ENCODE results near the gene PTPN22. TPM values are rescaled to one million over a fixed set of nuclear protein-coding genes. Genes with fewer than 3 reads are reported as not detected.

The PTPN22 gene
- total RNA-seq, 2 experiments from 2014 or later = 54.0 to 56.0 TPM

DNA sequence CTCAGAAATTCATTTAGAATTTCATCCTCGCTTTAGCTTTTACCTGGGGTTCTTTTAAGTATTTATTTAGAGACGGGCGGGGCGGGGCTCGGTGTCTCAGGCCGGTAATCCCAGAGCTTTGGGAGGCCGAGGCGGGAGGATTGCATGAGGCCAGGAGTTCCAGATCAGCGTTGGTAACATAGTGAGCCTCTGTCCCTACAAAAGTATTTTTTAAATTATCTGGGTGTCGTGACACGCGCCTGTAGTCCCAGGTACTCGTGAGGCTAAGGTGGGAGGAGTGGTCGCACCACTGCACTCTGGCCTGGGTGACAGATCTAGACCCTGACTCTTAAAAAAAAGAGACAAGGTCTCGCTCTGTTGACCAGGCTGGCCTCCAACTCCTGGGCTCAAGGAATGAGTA is 58.3 kb downstream of the PTPN22 start:
- CTCF ChIA-PET = interaction anchor here (1.8 kb wide), 1 partner anchor 22 kb away, joined by 6 read pairs; no protein-coding TSS in a partner anchor
- H3K36me3 Mint-ChIP-seq (ENCODE audit: low read depth) = peaks cover 20% of the 10 kb centered on the region
- intact Hi-C loops (cut with micrococcal nuclease) = loop anchor here (2.0 kb wide), 1 partner anchor 54 kb away; the partner anchor contains the start of gene PHTF1

DNA sequence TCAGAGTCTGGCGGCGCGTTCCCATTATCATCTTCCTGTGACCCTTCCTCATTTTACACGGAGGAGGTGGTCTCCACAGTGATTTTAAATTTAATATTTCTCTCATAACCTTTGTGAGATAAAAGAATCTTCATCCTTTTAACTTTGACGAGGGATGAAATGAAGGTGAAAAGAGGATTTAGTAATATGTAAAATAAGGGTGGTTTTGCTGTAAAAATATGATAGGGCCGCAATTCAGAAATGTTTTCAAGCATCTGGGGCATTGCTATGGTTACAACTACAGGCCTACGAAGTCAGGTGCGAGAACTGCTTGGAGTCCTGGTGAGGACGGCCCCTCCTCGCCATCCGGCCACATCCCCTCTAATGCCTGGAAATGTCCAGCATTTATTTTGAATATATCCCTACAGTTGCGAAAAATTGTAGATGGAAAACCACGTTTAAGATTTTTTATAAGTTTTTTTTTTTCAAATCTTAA is 58.8 kb downstream of the PTPN22 start:
- intact Hi-C loops (cut with micrococcal nuclease) = loop anchor here (2.0 kb wide), 1 partner anchor 54 kb away; the partner anchor contains the start of gene PHTF1
- ATAC-seq (peak; percentile 14), DNase-seq (peak; percentile 43)
- peaks cover 32% of the 10 kb centered on the region for H3K4me1 Mint-ChIP-seq (ENCODE audit: low read depth)
- TF ChIP-seq, protein P1, sequence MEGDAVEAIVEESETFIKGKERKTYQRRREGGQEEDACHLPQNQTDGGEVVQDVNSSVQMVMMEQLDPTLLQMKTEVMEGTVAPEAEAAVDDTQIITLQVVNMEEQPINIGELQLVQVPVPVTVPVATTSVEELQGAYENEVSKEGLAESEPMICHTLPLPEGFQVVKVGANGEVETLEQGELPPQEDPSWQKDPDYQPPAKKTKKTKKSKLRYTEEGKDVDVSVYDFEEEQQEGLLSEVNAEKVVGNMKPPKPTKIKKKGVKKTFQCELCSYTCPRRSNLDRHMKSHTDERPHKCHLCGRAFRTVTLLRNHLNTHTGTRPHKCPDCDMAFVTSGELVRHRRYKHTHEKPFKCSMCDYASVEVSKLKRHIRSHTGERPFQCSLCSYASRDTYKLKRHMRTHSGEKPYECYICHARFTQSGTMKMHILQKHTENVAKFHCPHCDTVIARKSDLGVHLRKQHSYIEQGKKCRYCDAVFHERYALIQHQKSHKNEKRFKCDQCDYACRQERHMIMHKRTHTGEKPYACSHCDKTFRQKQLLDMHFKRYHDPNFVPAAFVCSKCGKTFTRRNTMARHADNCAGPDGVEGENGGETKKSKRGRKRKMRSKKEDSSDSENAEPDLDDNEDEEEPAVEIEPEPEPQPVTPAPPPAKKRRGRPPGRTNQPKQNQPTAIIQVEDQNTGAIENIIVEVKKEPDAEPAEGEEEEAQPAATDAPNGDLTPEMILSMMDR (IDR thresholded peaks at IDR 0.05) = no peak
- peak overlapping the region; percentile 97 for H3K27ac Mint-ChIP-seq
- H3K4me3 Mint-ChIP-seq = peak overlapping the region; percentile 96
- no peaks in the 10 kb centered on the region for H3K9me3 Mint-ChIP-seq
- POLR2A ChIA-PET = interaction anchor here (1.2 to 2.3 kb wide), 5 partner anchors 27 to 136 kb away, joined by 3 to 10 read pairs (median 7); partner anchors contain the start of gene HIPK1
- CTCF ChIA-PET = interaction anchor here (0.7 to 1.8 kb wide), 3 partner anchors 14 to 53 kb away, joined by 3 to 9 read pairs (median 6); partner anchors contain the start of gene PHTF1
- peaks cover 18% of the 10 kb centered on the region for H3K36me3 Mint-ChIP-seq (ENCODE audit: low read depth)
- no peaks in the 10 kb centered on the region for H3K27me3 Mint-ChIP-seq

More for the DNA sequence above, 58.3 kb downstream of the PTPN22 start:
- DNase-seq = no peak
- no peak for ATAC-seq
- no peaks in the 10 kb centered on the region for H3K27me3 Mint-ChIP-seq
- H3K4me3 Mint-ChIP-seq = peak overlapping the region; percentile 96
- H3K4me1 Mint-ChIP-seq (ENCODE audit: low read depth) = peaks cover 30% of the 10 kb centered on the region
- TF ChIP-seq, protein P1 (IDR thresholded peaks at IDR 0.05) = no peak
- no peaks in the 10 kb centered on the region for H3K9me3 Mint-ChIP-seq
- H3K27ac Mint-ChIP-seq = peak overlapping the region; percentile 97
- POLR2A ChIA-PET = interaction anchor here (1.9 to 2.3 kb wide), 2 partner anchors 57 to 117 kb away, joined by 7 to 10 read pairs; partner anchors contain the start of gene HIPK1

DNA sequence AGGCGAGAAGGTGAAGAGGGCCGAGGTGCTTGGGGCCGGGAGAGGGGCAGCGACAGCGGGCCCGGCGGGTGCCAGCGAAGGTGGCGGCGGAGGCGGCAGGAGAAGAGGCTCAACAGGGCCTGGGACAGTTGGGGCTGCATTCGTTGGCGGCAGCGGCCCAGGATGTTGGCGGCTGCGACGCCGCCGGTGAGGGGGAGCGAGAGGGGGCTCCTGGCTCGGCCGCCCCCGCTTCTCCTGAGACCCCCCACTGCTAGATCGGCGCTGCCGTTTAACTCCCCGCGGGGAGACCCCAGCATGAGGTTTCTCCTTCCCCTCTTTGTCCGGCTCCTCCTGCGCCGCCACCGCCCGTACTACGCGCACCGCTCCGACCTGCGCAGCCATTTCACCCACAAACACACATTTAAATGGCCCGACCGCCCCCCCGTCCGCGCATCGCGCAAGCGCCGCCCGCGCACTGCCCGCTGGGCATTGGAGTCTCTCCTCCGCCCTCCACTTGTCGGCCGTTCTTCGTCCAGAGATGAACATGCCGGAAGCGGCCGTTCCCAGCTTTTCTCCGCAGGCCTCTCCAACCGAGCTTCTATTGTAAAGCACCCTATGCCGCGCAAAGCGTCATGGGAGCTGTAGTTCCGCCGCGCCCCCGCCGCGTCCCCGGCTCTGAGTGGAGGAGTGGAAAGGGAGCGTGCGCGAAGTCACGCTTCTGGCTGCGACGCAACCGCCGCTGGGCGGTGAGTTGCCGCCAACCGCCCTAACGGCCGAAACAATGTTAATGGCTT is 59.4 kb downstream of the PTPN22 start, which contains the start of gene RSBN1:
Gene RSBN1, minus strand, starts transcription at position 589 of the 773 bp plus-strand sequence. Its CDS starts 64 bp downstream, at position 525.
- peak; percentile 94 for ATAC-seq
- CTCF ChIA-PET = interaction anchor here (0.7 to 1.7 kb wide), 5 partner anchors 11 to 55 kb away, joined by 3 to 9 read pairs (median 3); partner anchors contain the start of gene PHTF1
- H3K9me3 Mint-ChIP-seq = no peaks in the 10 kb centered on the region

DNA sequence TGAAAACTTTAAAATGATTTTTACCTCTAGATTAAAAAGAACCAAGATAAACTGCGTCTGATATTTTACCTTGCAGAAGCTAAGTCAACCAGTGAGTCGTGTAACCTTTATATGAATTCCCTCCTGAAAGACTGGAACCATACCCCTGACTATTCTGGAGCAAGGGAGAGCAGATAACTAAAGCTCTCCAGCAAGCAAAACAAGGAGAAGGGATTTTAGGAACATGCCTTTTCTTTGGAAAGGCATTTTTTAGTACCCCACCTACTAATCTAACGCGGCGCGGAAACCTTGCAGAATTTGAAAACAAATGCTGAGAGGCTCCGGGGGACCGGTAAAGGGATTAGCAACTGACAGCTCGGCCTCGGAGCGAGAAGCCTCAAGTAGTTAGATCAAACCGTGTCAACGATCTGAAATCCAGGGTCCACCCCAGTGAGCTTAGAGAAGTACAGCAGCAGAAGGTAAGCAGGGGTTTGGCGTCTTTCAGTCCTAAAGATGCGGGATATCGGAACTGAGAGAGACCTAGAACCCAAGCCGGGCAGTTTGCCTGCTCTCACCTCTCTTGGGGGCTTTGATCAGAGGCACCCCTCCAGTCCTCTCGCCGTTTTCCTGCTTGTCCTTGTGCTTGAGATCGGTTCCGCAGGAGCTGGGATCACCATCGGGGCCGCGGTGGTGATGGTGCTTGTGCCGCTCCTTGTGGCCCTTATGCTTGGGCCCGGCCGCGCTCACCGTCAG is 60.2 kb downstream of the PTPN22 start:
- TF ChIP-seq, protein P1 (IDR thresholded peaks at IDR 0.05) = no peak
- H3K4me3 Mint-ChIP-seq = peak overlapping the region; percentile 96
- H3K27ac Mint-ChIP-seq = peak overlapping the region; percentile 97
- intact Hi-C loops (cut with micrococcal nuclease) = loop anchor here (2.0 kb wide), 1 partner anchor 29 kb away; no protein-coding TSS in a partner anchor
- peaks cover 36% of the 10 kb centered on the region for H3K4me1 Mint-ChIP-seq (ENCODE audit: low read depth)
- POLR2A ChIA-PET = interaction anchor here (0.6 to 2.3 kb wide), 12 partner anchors 12 to 137 kb away, joined by 3 to 12 read pairs (median 4); partner anchors contain the start of genes BCL2L15, HIPK1 and PHTF1
- ATAC-seq (no peak), DNase-seq (peak; percentile 54)
- CTCF ChIA-PET = interaction anchor here (0.9 to 1.7 kb wide), 4 partner anchors 10 to 54 kb away, joined by 3 to 9 read pairs (median 4); partner anchors contain the start of gene PHTF1
- no peaks in the 10 kb centered on the region for H3K9me3 Mint-ChIP-seq
- H3K27me3 Mint-ChIP-seq = no peaks in the 10 kb centered on the region
- H3K36me3 Mint-ChIP-seq (ENCODE audit: low read depth) = peaks cover 15% of the 10 kb centered on the region

More for the DNA sequence above, 59.4 kb downstream of the PTPN22 start, which contains the start of gene RSBN1:
- POLR2A ChIA-PET = interaction anchor here (0.6 to 2.3 kb wide), 10 partner anchors 13 to 136 kb away, joined by 3 to 12 read pairs (median 4); partner anchors contain the start of genes HIPK1 and PHTF1
- DNase-seq = peak; percentile 99
- intact Hi-C loops (cut with micrococcal nuclease) = loop anchor here (2.0 kb wide), 2 partner anchors 29 to 53 kb away; partner anchors contain the start of gene PHTF1
- Mint-ChIP-seq H3K27me3 (no peaks in the 10 kb centered on the region), H3K4me1 (ENCODE audit: low read depth) (peaks cover 36% of the 10 kb centered on the region), H3K4me3 (peak within 1 kb of the TSS; percentile 96), H3K27ac (peak within 1 kb of the TSS; percentile 97), H3K36me3 (ENCODE audit: low read depth) (peaks cover 16% of the 10 kb centered on the region)
- TF ChIP-seq, protein P1 (IDR thresholded peaks at IDR 0.05) = no peak
